Effector memory CD4-positive, alpha-beta T cell (primary cell): ENCODE measurements around the gene PGA4.
"Not testable (repeated sequence)": the region's sequence is repeated elsewhere in the genome, so short reads cannot be mapped to it uniquely, and the experiment has no call there.

Experiments
- DNase-seq, 3 donors: peaks; one replicate each; pipeline ENCODE4 v3.0.0-alpha.2; 2020
- H3K27ac ChIP-seq: 2 replicates; pipeline ENCODE4 v1.7.0; 2013; ENCODE audit warnings: mild to moderate bottlenecking, low read length, moderate library complexity; ENCODE audit not compliant: insufficient read depth, poor library complexity, severe bottlenecking
- H3K27me3 ChIP-seq: replicated peaks from 2 replicates; pipeline ENCODE4 v1.7.0; 2013; ENCODE audit warnings: mild to moderate bottlenecking, low read length; ENCODE audit not compliant: insufficient read depth, control insufficient read depth, poor library complexity, severe bottlenecking
- H3K36me3 ChIP-seq: 2 replicates; pipeline ENCODE4 v1.7.0; 2013; ENCODE audit warnings: mild to moderate bottlenecking, low read length, moderate library complexity; ENCODE audit not compliant: control insufficient read depth, insufficient read depth
- H3K4me1 ChIP-seq: 2 replicates; pipeline ENCODE4 v1.7.0; 2013; ENCODE audit warnings: low read length, mild to moderate bottlenecking; ENCODE audit not compliant: control insufficient read depth, insufficient read depth, poor library complexity, severe bottlenecking
- H3K4me3 ChIP-seq: 2 replicates; pipeline ENCODE4 v1.7.0; 2013; ENCODE audit warnings: low read length, low read depth, mild to moderate bottlenecking; ENCODE audit not compliant: insufficient read depth, poor library complexity, severe bottlenecking
- H3K9me3 ChIP-seq: 2 replicates; pipeline ENCODE4 v1.7.0; 2013; ENCODE audit warnings: mild to moderate bottlenecking, low read length, moderate library complexity; ENCODE audit not compliant: control insufficient read depth

Gene PGA4

DNA sequence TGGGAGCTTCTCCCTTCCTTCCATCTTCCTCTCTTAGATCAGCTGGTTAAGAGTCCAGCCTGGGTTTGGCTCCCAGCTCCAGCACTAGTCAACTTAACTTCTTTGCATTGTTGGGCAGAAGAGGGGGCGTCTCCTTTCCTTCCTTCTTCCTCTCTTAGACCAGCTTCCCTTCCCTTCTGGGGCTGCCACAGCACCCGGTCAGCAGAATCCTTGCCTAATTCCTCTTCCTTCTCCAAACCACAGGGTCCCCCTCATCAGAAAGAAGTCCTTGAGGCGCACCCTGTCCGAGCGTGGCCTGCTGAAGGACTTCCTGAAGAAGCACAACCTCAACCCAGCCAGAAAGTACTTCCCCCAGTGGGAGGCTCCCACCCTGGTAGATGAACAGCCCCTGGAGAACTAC lies 19.4 kb downstream of the PGA4 start:
- DNase-seq, H3K36me3 ChIP-seq, H3K4me1 ChIP-seq, H3K4me3 ChIP-seq, H3K27ac ChIP-seq, H3K27me3 ChIP-seq, H3K9me3 ChIP-seq: not testable (repeated sequence)

DNA sequence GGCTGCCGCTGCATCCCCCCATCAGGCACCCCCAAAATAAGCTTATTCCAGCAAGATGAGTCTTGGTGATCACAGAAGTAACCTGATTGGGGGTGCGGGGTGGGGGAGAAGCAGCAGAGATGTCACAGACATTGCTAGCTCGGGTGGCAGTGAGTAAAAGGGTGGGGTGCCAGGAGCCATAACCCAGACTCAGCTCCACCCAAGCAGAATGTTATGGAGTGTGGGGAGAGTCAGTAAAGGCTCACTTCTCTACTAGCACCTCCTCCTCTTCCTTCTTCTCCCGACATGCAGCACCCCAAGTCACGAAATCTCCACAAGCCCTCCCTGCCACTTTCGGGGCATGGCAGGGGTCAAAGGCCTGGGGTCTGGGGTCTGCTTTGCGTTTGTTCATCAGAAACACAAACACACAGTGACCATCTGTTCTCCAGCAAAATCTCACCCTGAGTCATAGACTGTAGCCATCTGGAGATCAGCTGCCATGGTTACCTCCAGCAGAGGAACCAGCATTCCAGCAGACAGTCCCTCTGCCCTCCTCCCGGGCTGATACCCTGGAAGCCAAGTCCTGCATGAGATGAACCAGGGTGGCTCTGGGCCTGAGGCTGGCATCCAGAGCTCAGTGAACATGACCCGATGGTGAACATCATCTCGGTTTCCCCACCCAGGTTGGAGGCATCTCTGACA lies 23.3 kb downstream of the PGA4 start:
- H3K4me1 ChIP-seq, H3K27ac ChIP-seq, H3K4me3 ChIP-seq, DNase-seq, H3K27me3 ChIP-seq, H3K9me3 ChIP-seq, H3K36me3 ChIP-seq: not testable (repeated sequence)

DNA sequence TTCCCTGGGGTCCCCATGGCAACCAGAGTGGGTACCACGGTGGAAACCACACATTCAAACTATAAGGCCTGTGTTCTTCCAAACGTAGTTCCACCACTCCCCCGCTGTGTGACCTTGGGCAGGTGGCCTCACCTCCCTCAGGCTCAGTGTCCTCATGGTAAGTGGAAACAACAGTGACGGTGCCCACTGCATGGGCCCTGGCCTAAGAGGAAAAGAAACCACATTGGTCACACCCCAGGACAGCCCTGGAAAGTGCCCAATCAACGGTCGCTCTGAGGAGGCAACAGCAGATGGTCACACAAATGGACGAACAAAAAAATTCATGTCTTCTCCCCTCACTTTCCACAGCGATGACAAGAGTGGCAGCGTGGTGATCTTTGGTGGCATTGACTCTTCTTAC lies 25.9 kb downstream of the PGA4 start:
- not testable (repeated sequence) for H3K27ac ChIP-seq, H3K27me3 ChIP-seq, H3K4me3 ChIP-seq, H3K36me3 ChIP-seq, H3K4me1 ChIP-seq, DNase-seq, H3K9me3 ChIP-seq

DNA sequence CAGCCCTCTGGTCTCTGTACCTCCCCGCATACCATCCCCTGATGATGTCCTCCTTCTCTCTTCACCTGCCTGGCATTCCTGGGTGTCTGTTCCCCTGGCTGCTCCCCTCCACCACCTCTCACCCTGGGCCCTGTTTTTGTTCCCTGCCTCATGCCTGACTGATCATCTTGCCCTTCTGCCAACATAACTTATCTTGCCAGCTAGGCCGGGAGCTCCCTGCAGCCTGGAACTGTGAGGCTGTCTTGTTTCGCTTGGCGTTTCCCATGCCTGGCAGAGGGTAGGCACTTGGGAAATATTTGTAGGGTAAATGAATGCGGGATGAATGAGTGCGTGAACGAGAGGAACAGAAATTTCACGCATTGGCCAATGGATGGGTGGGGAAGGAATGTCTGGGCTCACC lies 27.1 kb downstream of the PGA4 start:
- not testable (repeated sequence) for H3K4me3 ChIP-seq, H3K9me3 ChIP-seq, H3K27me3 ChIP-seq, H3K4me1 ChIP-seq, H3K36me3 ChIP-seq, H3K27ac ChIP-seq, DNase-seq

DNA sequence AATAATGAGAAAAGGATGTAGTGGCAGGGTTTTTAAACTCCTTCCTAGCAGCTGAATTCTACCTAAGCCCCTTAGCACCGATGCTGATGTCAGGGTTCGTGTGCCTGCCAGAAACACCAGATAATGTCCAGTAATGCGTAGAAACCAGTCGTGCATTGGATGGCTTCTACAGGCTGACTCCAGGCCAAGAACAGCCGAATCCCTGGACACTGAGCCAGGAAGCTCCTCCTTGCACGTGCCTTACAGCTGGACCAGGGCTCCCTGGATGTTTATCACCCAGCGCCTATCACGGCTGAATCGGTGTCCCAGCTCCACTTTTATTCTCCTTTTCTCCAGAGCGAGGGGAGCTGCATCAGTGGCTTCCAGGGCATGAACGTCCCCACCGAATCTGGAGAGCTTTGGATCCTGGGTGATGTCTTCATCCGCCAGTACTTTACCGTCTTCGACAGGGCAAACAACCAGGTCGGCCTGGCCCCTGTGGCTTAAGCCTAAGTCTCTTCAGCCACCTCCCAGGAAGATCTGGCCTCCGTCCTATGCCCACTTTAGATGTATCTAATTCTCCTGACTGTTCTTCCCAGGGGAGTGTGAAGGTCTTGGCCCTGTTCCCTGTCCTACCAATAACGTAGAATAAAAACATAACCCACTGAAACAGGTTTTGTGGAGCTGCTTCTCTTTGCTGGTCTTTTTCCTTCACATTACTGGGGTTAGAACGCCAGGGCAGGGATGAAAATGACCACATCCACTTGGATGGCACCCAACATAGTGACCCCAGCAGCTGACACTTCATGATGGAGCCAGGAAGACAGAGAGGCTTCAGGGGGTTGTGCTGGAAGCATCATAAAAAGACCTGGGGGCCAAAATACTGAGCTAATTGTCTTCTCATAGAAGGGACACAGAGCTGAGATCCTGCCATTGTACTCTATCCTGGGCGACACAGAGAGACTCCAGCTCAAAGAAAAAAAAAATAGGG lies 28.9 kb downstream of the PGA4 start:
- H3K9me3 ChIP-seq, H3K4me3 ChIP-seq, H3K27me3 ChIP-seq, H3K4me1 ChIP-seq, H3K27ac ChIP-seq, H3K36me3 ChIP-seq, DNase-seq: not testable (repeated sequence)

DNA sequence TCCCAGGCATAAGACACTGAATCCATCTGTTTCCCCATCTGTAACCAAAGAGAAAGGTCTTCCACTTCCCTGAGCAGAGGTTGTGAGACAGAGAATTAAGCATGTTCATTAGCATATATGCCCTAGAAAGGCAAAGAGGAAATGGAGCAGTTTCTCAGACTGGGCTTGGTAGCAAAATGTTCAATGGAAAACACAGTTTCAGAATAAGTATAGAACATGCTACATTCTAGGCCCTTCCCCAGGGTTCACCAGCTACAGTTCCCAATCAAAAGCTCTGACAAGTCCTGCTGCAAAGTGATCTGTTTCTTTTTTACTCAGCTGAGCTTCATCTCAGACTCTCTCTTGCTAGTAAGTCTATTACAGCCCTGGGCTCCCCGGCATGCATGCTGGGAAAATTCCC lies 30.2 kb downstream of the PGA4 start:
- H3K27me3 ChIP-seq, H3K4me3 ChIP-seq, H3K36me3 ChIP-seq: not testable (repeated sequence)

DNA sequence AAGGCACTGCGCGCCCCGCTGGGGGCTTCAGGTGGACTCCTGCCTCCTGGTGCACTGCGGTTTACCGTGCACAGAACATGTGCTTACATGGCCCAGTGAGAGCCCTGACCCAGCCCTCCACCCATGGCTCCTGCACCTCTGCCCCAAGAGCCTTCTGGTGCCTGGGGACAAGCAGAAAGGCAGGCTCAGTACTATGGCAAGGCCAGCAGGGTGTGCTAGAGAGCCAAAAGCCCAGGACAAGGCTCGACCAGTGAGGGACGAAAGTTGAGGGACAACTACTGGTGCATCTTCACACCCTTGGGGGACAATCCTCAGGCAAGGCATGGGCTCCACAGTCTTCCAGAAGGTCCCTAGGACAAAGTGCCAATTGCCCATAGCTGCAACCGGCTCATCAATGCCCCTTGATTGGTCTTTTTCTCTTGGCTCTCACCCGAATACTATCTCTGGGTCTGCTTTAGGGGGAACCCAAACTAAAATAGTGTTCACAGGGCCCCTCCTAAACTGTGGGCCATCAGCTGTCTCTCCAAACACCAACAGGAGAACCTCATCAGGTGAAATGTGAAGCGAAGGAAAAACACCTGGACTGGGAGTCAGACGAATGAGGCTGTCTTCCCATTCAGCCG lies 32.4 kb downstream of the PGA4 start:
- peak in 2 of 3 donors; percentile 2 to 17 for DNase-seq
- no peaks in the 10 kb centered on the region for H3K27me3 ChIP-seq
- H3K27ac ChIP-seq = no peak overlapping the region
- H3K4me1 ChIP-seq = no peaks in the 10 kb centered on the region
- no peaks in the 10 kb centered on the region for H3K9me3 ChIP-seq
- H3K4me3 ChIP-seq = no peak overlapping the region
- H3K36me3 ChIP-seq = no peaks in the 10 kb centered on the region

More for the DNA sequence above, 30.2 kb downstream of the PGA4 start:
- not testable (repeated sequence) for H3K4me1 ChIP-seq, H3K27ac ChIP-seq, DNase-seq, H3K9me3 ChIP-seq

DNA sequence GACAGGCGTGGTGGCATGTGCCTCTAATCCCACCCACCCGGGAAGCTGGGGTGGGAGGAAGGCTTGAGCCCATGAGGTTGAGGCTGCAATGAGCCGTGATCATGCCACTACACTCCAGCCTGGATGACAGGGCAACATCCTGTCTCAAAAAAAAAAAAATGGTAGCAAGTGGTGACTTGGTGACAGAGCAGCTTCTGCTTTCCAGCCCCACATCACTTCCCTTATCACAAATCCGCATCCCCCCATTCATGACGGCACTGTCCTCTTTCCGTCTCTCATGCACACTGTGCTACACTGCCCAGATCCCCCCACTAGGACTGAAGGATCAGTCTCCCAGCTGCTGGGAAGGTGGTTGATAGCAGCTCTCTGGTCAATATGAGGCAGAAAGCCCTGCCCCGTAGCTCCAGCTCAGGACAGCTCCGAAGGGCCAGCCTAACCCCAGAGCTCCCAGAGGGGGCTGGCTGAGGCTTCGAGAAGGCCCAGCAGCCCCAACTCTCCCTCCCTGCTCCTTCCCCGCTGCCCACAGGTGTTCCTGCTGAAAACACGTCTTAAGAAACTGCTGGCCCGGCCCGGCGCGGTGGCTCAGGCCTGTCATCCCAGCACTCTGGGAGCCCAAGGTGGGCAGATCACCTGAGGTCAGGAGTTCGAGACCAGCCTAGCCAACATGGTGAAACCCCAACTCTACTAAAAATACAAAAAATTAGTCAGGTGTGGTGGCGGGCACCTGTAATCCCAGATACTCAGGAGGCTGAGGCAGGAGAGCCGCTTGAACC lies 34.7 kb downstream of the PGA4 start:
- H3K27ac ChIP-seq = no peak overlapping the region
- no peaks in the 10 kb centered on the region for H3K36me3 ChIP-seq
- no peak overlapping the region for H3K4me3 ChIP-seq
- H3K27me3 ChIP-seq = no peaks in the 10 kb centered on the region
- no peaks in the 10 kb centered on the region for H3K9me3 ChIP-seq
- H3K4me1 ChIP-seq = no peaks in the 10 kb centered on the region
- DNase-seq = no peak

DNA sequence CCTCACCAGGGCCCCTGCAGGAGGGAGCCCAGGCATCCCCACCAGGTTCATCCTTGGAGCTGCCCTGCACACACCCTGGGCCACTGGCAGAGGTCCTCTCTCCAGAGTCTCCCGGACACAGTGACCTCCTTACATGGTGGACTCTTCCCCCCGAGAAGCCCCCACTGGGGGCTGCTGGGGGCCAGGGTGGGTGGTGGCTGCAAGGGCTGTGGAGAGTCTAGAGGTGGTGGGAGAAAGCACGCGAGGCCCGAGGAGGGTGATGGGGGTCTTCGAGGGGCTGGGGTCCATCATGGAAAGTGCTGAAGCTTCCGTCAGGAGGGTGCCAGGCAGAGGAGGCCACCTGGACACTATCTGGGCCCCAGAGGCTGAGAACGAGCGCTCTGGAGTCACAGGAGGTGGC lies 36.4 kb downstream of the PGA4 start:
- DNase-seq = no peak
- H3K9me3 ChIP-seq = no peaks in the 10 kb centered on the region
- H3K36me3 ChIP-seq = no peaks in the 10 kb centered on the region
- no peaks in the 10 kb centered on the region for H3K27me3 ChIP-seq
- H3K4me3 ChIP-seq = no peak overlapping the region
- no peaks in the 10 kb centered on the region for H3K4me1 ChIP-seq
- no peak overlapping the region for H3K27ac ChIP-seq
